ENCODE measurements around the gene UTP18. TPM values are rescaled to one million over a fixed set of nuclear protein-coding genes. Genes with fewer than 3 reads are reported as not detected.
A peak's percentile ranks its signal among the peaks of the same experiment; 100 is the strongest.
"Not testable (repeated sequence)": the region's sequence is repeated elsewhere in the genome, so short reads cannot be mapped to it uniquely, and the experiment has no call there.

UTP18 gene
- total and polyA plus RNA-seq, 2 donors = 23.6 to 30.2 TPM

- Histone ChIP-seq H3K4me3 (ENCODE audit: low read depth, low read length) (no peak overlapping the region), H3K27ac (ENCODE audit: low read depth) (no peak overlapping the region), H3K36me3 (ENCODE audit: insufficient read depth) (no peaks in the 10 kb centered on the region), H3K4me1 (ENCODE audit: insufficient read depth) (no peaks in the 10 kb centered on the region)
- WGBS = 93% methylated on average over 1 of the region's 1 CpG
- DNase-seq (ENCODE audit: extremely low spot score) = no peak
Measured at GRCh38 chr17:51245535-51245934, 14.8 kb upstream of the UTP18 start.

- DNase-seq (ENCODE audit: extremely low spot score) = no peak
- Histone ChIP-seq H3K36me3 (ENCODE audit: insufficient read depth) (no peaks in the 10 kb centered on the region), H3K27ac (ENCODE audit: low read depth) (no peak overlapping the region), H3K4me3 (ENCODE audit: low read depth, low read length) (no peak overlapping the region), H3K4me1 (ENCODE audit: insufficient read depth) (no peaks in the 10 kb centered on the region)
- WGBS = 98% methylated on average over 3 of the region's 3 CpGs
Measured at GRCh38 chr17:51250314-51250840, 10.0 kb upstream of the UTP18 start.

- H3K27ac ChIP-seq (ENCODE audit: low read depth) = no peak overlapping the region
- H3K4me3 ChIP-seq (ENCODE audit: low read depth, low read length) = no peak overlapping the region
- no peaks in the 10 kb centered on the region for H3K36me3 ChIP-seq (ENCODE audit: insufficient read depth)
- DNase-seq (ENCODE audit: extremely low spot score) = no peak
- H3K4me1 ChIP-seq (ENCODE audit: insufficient read depth) = no peaks in the 10 kb centered on the region
Measured at GRCh38 chr17:51251010-51251409, 9.3 kb upstream of the UTP18 start.

- DNase-seq (ENCODE audit: extremely low spot score) = no peak
- Histone ChIP-seq H3K36me3 (ENCODE audit: insufficient read depth) (peaks cover 1% of the 10 kb centered on the region), H3K27ac (ENCODE audit: low read depth) (no peak overlapping the region), H3K4me3 (ENCODE audit: low read depth, low read length) (no peak overlapping the region), H3K4me1 (ENCODE audit: insufficient read depth) (peaks cover 1% of the 10 kb centered on the region)
- whole genome bisulfite sequencing = 87% methylated on average over 6 of the region's 6 CpGs
Measured at GRCh38 chr17:51255673-51256072, 4.7 kb upstream of the UTP18 start.

GRCh38 chr17:51256101-51256500 lies 4.2 kb upstream of the UTP18 start:
- DNase-seq (ENCODE audit: extremely low spot score) = no peak
- WGBS = 83% methylated on average over 3 of the region's 3 CpGs
- Histone ChIP-seq H3K4me1 (ENCODE audit: insufficient read depth) (peaks cover 1% of the 10 kb centered on the region), H3K4me3 (ENCODE audit: low read depth, low read length) (no peak overlapping the region), H3K27ac (ENCODE audit: low read depth) (no peak overlapping the region), H3K36me3 (ENCODE audit: insufficient read depth) (peaks cover 1% of the 10 kb centered on the region)

GRCh38 chr17:51257150-51258081 lies 2.9 kb upstream of the UTP18 start:
- H3K4me1 ChIP-seq (ENCODE audit: insufficient read depth) = peaks cover 2% of the 10 kb centered on the region
- H3K4me3 ChIP-seq (ENCODE audit: low read depth, low read length) = no peak overlapping the region
- H3K27ac ChIP-seq (ENCODE audit: low read depth) = no peak overlapping the region
- peaks cover 1% of the 10 kb centered on the region for H3K36me3 ChIP-seq (ENCODE audit: insufficient read depth)
- 69% methylated on average over 3 of the region's 3 CpGs for WGBS
- no peak for DNase-seq (ENCODE audit: extremely low spot score)

GRCh38 chr17:51258756-51259563 lies 1.4 kb upstream of the UTP18 start:
- Histone ChIP-seq H3K36me3 (ENCODE audit: insufficient read depth) (peaks cover 1% of the 10 kb centered on the region), H3K4me3 (ENCODE audit: low read depth, low read length) (peak overlapping the region; percentile 75), H3K4me1 (ENCODE audit: insufficient read depth) (peaks cover 2% of the 10 kb centered on the region), H3K27ac (ENCODE audit: low read depth) (no peak overlapping the region)
- no peak for DNase-seq (ENCODE audit: extremely low spot score)
- WGBS = under 1% methylated on average over 18 of the region's 18 CpGs

- DNase-seq (ENCODE audit: extremely low spot score) = peak; percentile 95
- peaks cover 1% of the 10 kb centered on the region for H3K36me3 ChIP-seq (ENCODE audit: insufficient read depth)
- WGBS = under 1% methylated on average over 42 of the region's 42 CpGs
- peak within 1 kb of the TSS; percentile 92 for H3K27ac ChIP-seq (ENCODE audit: low read depth)
- H3K4me3 ChIP-seq (ENCODE audit: low read depth, low read length) = peak within 1 kb of the TSS; percentile 75
- peaks cover 2% of the 10 kb centered on the region for H3K4me1 ChIP-seq (ENCODE audit: insufficient read depth)
Measured at GRCh38 chr17:51259564-51260236, 646 bp upstream of the UTP18 start, which contains the start of gene MBTD1. TSS of gene MBTD1 (minus strand) at chr17:51260049. CDS start at chr17:51225161, 34,888 bp downstream.

- WGBS = 11% methylated on average over 42 of the region's 42 CpGs
- Histone ChIP-seq H3K36me3 (ENCODE audit: insufficient read depth) (no peaks in the 10 kb centered on the region), H3K4me1 (ENCODE audit: insufficient read depth) (peaks cover 2% of the 10 kb centered on the region), H3K4me3 (ENCODE audit: low read depth, low read length) (peak overlapping the region; percentile 75), H3K27ac (ENCODE audit: low read depth) (peak overlapping the region; percentile 92)
- DNase-seq (ENCODE audit: extremely low spot score) = no peak
Measured at GRCh38 chr17:51261024-51261963, 948 bp downstream of the UTP18 start.

GRCh38 chr17:51263006-51263405 lies 2.7 kb downstream of the UTP18 start:
- no peaks in the 10 kb centered on the region for H3K36me3 ChIP-seq (ENCODE audit: insufficient read depth)
- no peak overlapping the region for H3K4me3 ChIP-seq (ENCODE audit: low read depth, low read length)
- DNase-seq (ENCODE audit: extremely low spot score) = no peak
- H3K27ac ChIP-seq (ENCODE audit: low read depth) = no peak overlapping the region
- H3K4me1 ChIP-seq (ENCODE audit: insufficient read depth) = peaks cover 2% of the 10 kb centered on the region
- WGBS = 96% methylated on average over 3 of the region's 3 CpGs

GRCh38 chr17:51264466-51264865 lies 4.1 kb downstream of the UTP18 start:
- not testable (repeated sequence) for H3K4me1 ChIP-seq (ENCODE audit: insufficient read depth); H3K36me3 ChIP-seq (ENCODE audit: insufficient read depth); H3K27ac ChIP-seq (ENCODE audit: low read depth); DNase-seq (ENCODE audit: extremely low spot score); H3K4me3 ChIP-seq (ENCODE audit: low read depth, low read length)
- WGBS = 97% methylated on average over 4 of the region's 4 CpGs

GRCh38 chr17:51269991-51270390 lies 9.6 kb downstream of the UTP18 start:
- H3K4me1 ChIP-seq (ENCODE audit: insufficient read depth) = no peaks in the 10 kb centered on the region
- 92% methylated on average over 6 of the region's 6 CpGs for WGBS
- no peak overlapping the region for H3K4me3 ChIP-seq (ENCODE audit: low read depth, low read length)
- no peak for DNase-seq (ENCODE audit: extremely low spot score)
- H3K27ac ChIP-seq (ENCODE audit: low read depth) = no peak overlapping the region
- H3K36me3 ChIP-seq (ENCODE audit: insufficient read depth) = peaks cover 2% of the 10 kb centered on the region

Data from urinary bladder (tissue), 4 donors.